PC-3 (cell line): ENCODE results near the gene MACROD2. TPM values are rescaled to one million over a fixed set of nuclear protein-coding genes. Genes with fewer than 3 reads are reported as not detected.
A peak's percentile ranks its signal among the peaks of the same experiment; 100 is the strongest.

Experiments used
- ATAC-seq: fragments of 200-7000 bp; cut with Tn5 transposase; 2 replicates; pipeline ENCODE4 v1.9.1; 2020; ENCODE audit warnings: mild to moderate bottlenecking, moderate library complexity
- BruUV-seq: library from RNA; stranded (reverse); fragments of 400-500 nt; replicated peaks from 2 replicates; lab custom pipeline; 2021; lab: Mats Ljungman, UMichigan
- CTCF ChIA-PET: fragments of 300-600 bp; sonication (Branson Sonifier 250); formaldehyde crosslinking; loops from one replicate; lab custom pipeline; 2022; ENCODE audit warnings: antibody characterized with exemption; lab: Charles Lee
- POLR2A ChIA-PET: fragments of 300-600 bp; sonication (Branson Sonifier 250); formaldehyde crosslinking; loops from one replicate; lab custom pipeline; 2022; ENCODE audit warnings: antibody characterized with exemption; ENCODE audit not compliant: unreplicated experiment; lab: Charles Lee
- DNase-seq: peaks from one replicate; pipeline ENCODE4 v3.0.0-alpha.2; 2015
- H2AFZ ChIP-seq: fragments of 300-600 bp; sonication (generic); 2 replicates; pipeline ENCODE4 v1.6.0; 2016; ENCODE audit warnings: antibody characterized with exemption, low read length
- H3F3A ChIP-seq: fragments of 300-600 bp; sonication (generic); one replicate; pipeline ENCODE4 v1.6.0; 2017; ENCODE audit warnings: antibody characterized with exemption, low read length, control low read depth, mild to moderate bottlenecking; ENCODE audit not compliant: unreplicated experiment
- H3K27ac ChIP-seq: fragments of 300-600 bp; sonication (generic); 2 replicates; pipeline ENCODE4 v1.5.1; 2016; ENCODE audit warnings: mild to moderate bottlenecking, low read length
- H3K27me3 ChIP-seq: fragments of 300-600 bp; sonication (generic); 2 replicates; pipeline ENCODE4 v1.6.1; 2016; ENCODE audit warnings: low read length, mixed read lengths
- H3K36me3 ChIP-seq: fragments of 300-600 bp; sonication (generic); 2 replicates; pipeline ENCODE4 v1.6.1; 2016; ENCODE audit warnings: low read depth, mixed run types, low read length, mixed read lengths
- H3K4me1 ChIP-seq: fragments of 300-600 bp; sonication (generic); 2 replicates; pipeline ENCODE4 v1.5.1; 2016; ENCODE audit warnings: low read length; ENCODE audit not compliant: insufficient read depth
- H3K4me2 ChIP-seq: fragments of 300-600 bp; sonication (generic); 2 replicates; pipeline ENCODE4 v1.6.0; 2016; ENCODE audit warnings: low read length
- H3K4me3 ChIP-seq: fragments of 300-600 bp; sonication (generic); 2 replicates; pipeline ENCODE4 v1.5.1; 2016; ENCODE audit warnings: mild to moderate bottlenecking, low read length, mixed read lengths
- H3K79me2 ChIP-seq: fragments of 300-600 bp; sonication (generic); 2 replicates; pipeline ENCODE4 v1.6.1; 2017; ENCODE audit warnings: low read length, mixed read lengths
- H3K9ac ChIP-seq: fragments of 300-600 bp; sonication (generic); 2 replicates; pipeline ENCODE4 v1.6.0; 2016; ENCODE audit warnings: mild to moderate bottlenecking, low read length
- H3K9me2 ChIP-seq: fragments of 300-600 bp; sonication (generic); replicated peaks from 2 replicates; pipeline ENCODE4 v1.6.1; 2016; ENCODE audit warnings: mixed run types, low read length, mixed read lengths
- H3K9me3 ChIP-seq: fragments of 300-600 bp; sonication (generic); 2 replicates; pipeline ENCODE4 v1.6.1; 2016; ENCODE audit warnings: low read length, mixed read lengths
- H4K20me1 ChIP-seq: fragments of 300-600 bp; sonication (generic); 2 replicates; pipeline ENCODE4 v1.6.1; 2016; ENCODE audit warnings: low read length, mixed read lengths
- CTCF ChIP-seq: fragments of 300-600 bp; sonication (generic); conservative IDR thresholded peaks from 2 replicates; pipeline ENCODE4 v1.5.1; 2017; ENCODE audit warnings: antibody characterized with exemption, low read depth, mild to moderate bottlenecking, low read length
- EZH2 ChIP-seq: fragments of 300-600 bp; sonication (generic); IDR thresholded peaks from one replicate; pipeline ENCODE4 v1.6.1; 2017; ENCODE audit warnings: antibody characterized with exemption, mild to moderate bottlenecking, low read length; ENCODE audit not compliant: unreplicated experiment
- EZH2phosphoT487 ChIP-seq: fragments of 300-600 bp; sonication (generic); IDR thresholded peaks from 2 replicates; pipeline ENCODE4 v1.6.1; 2018; ENCODE audit warnings: mild to moderate bottlenecking, antibody characterized with exemption, low read length, borderline replicate concordance
- intact Hi-C: fragments of 100-400 bp; cut with micrococcal nuclease; formaldehyde crosslinking; loops from 2 replicates; pipeline ENCODE4 v1.9.0; 2023
- total RNA-seq: library from RNA; depleted of rRNA; stranded (reverse); fragments of >200 nt; gene quantifications from 2 replicates; pipeline ENCODE4 v1.2.3, GENCODE V29; 2014

The MACROD2 gene
- total RNA-seq, 1 experiment from 2014 or later = 3.1 TPM

GRCh38 chr20:15020845-15021244 is 1025.5 kb downstream of the MACROD2 start:
- H3K27ac ChIP-seq = no peak overlapping the region
- no peaks in the 10 kb centered on the region for H4K20me1 ChIP-seq
- H3K36me3 ChIP-seq = no peaks in the 10 kb centered on the region
- H3K79me2 ChIP-seq = no peaks in the 10 kb centered on the region
- BruUV-seq = no TSS peak
- POLR2A ChIA-PET = no interaction called here
- TF ChIP-seq EZH2phosphoT487 (no peak), CTCF (no peak), EZH2 (no peak)
- ATAC-seq (no peak), DNase-seq (no peak)
- no peak overlapping the region for H3K4me3 ChIP-seq
- H3K27me3 ChIP-seq = no peaks in the 10 kb centered on the region
- no peaks in the 10 kb centered on the region for H3F3A ChIP-seq
- CTCF ChIA-PET = no interaction called here
- no peak overlapping the region for H3K4me2 ChIP-seq
- no peaks in the 10 kb centered on the region for H3K9me3 ChIP-seq
- H2AFZ ChIP-seq = no peak overlapping the region
- intact Hi-C loops = no loop called here
- no peaks in the 10 kb centered on the region for H3K9me2 ChIP-seq
- H3K9ac ChIP-seq = no peak overlapping the region
- no peaks in the 10 kb centered on the region for H3K4me1 ChIP-seq

- intact Hi-C loops = no loop called here
- Histone ChIP-seq H3K36me3 (no peaks in the 10 kb centered on the region), H3K4me3 (no peak overlapping the region), H3F3A (no peaks in the 10 kb centered on the region), H3K4me2 (no peak overlapping the region), H3K9me3 (no peaks in the 10 kb centered on the region), H3K9me2 (no peaks in the 10 kb centered on the region), H3K4me1 (no peaks in the 10 kb centered on the region), H4K20me1 (no peaks in the 10 kb centered on the region), H3K9ac (no peak overlapping the region), H3K79me2 (no peaks in the 10 kb centered on the region), H2AFZ (no peak overlapping the region), H3K27me3 (no peaks in the 10 kb centered on the region), H3K27ac (no peak overlapping the region)
- ChIA-PET CTCF (no interaction called here), POLR2A (no interaction called here)
- TF ChIP-seq EZH2 (no peak), EZH2phosphoT487 (no peak), CTCF (no peak)
- no TSS peak for BruUV-seq
- peak; percentile 71 for DNase-seq
- peak; percentile 54 for ATAC-seq
These were observed 1027.6 kb downstream of the MACROD2 start for GRCh38 chr20:15022921-15023320.

- H3K4me3 ChIP-seq = no peak overlapping the region
- H4K20me1 ChIP-seq = no peaks in the 10 kb centered on the region
- H3K9ac ChIP-seq = no peak overlapping the region
- POLR2A ChIA-PET = no interaction called here
- H3K9me2 ChIP-seq = no peaks in the 10 kb centered on the region
- H3K9me3 ChIP-seq = no peaks in the 10 kb centered on the region
- no peak for TF ChIP-seq CTCF
- TF ChIP-seq EZH2 = no peak
- TF ChIP-seq EZH2phosphoT487 = no peak
- DNase-seq (no peak), ATAC-seq (no peak)
- H3F3A ChIP-seq = no peaks in the 10 kb centered on the region
- no peaks in the 10 kb centered on the region for H3K79me2 ChIP-seq
- no peaks in the 10 kb centered on the region for H3K27me3 ChIP-seq
- H2AFZ ChIP-seq = no peak overlapping the region
- no peak overlapping the region for H3K27ac ChIP-seq
- H3K4me2 ChIP-seq = no peak overlapping the region
- BruUV-seq = no TSS peak
- H3K36me3 ChIP-seq = no peaks in the 10 kb centered on the region
- no peaks in the 10 kb centered on the region for H3K4me1 ChIP-seq
- CTCF ChIA-PET = no interaction called here
- intact Hi-C loops = no loop called here
These were observed 1031.4 kb downstream of the MACROD2 start for GRCh38 chr20:15026759-15027158.
